ENCODE measurements around the gene AKT1S1.

The AKT1S1 gene

DNA sequence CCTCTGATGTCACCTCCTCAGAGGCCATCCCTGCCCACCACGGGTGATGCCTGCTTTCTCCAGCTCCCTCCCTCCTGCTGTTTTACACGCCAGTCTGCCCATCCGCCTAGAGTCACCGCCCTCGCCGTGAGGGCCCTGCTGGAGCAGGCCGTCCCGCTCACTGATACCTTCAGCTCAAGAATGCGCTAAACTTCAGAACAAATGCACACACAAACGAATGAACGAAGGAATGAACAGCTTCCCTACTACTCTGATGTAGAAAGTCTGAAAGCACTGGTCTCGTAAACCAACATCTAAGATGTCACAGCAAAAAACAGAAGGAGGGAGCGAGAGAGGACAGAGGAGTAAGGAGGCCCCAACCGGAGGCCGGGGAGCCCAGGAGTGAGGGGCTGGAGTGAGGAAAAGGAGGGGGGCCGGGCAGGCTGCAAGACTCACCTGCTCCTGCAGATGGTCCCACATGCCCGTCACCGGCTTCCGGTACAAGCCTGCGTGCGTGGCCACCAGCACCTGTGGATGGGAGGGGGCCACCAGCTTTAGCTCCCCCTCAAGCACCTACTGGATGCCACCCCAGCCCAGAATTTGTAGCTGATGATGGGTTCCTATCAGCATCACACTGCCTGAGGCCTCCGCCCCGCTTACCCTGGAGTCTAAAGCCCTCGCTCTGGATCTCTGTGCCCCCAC lies 13.8 kb downstream of the AKT1S1 start:
- peak; percentile 31; the same call in 1 of the 2 replicates for TF ChIP-seq PATZ1 (tag by site-specific recombination; IDR thresholded peaks at IDR 0.05)
- TF ChIP-seq WT1 (tag by site-specific recombination; IDR thresholded peaks at IDR 0.05), result 0 out of 2 replicates have a peak, but pooled peaks have one; percentile 25
- TF ChIP-seq ZNF184 (tag by site-specific recombination; IDR thresholded peaks at IDR 0.05), result no peak
- TF ChIP-seq, protein P1, sequence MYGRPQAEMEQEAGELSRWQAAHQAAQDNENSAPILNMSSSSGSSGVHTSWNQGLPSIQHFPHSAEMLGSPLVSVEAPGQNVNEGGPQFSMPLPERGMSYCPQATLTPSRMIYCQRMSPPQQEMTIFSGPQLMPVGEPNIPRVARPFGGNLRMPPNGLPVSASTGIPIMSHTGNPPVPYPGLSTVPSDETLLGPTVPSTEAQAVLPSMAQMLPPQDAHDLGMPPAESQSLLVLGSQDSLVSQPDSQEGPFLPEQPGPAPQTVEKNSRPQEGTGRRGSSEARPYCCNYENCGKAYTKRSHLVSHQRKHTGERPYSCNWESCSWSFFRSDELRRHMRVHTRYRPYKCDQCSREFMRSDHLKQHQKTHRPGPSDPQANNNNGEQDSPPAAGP (tag by site-specific recombination; IDR thresholded peaks at IDR 0.05), result 0 out of 2 replicates have a peak, but pooled peaks have one; percentile 24
- TF ChIP-seq ZIC2 (tag by site-specific recombination; IDR thresholded peaks at IDR 0.05), result peak; percentile 76
- TF ChIP-seq ZNF10 (tag by site-specific recombination; IDR thresholded peaks at IDR 0.05), result peak; percentile 59
- no peak for TF ChIP-seq ZNF501 (tag by site-specific recombination; IDR thresholded peaks at IDR 0.05)
- no peak for TF ChIP-seq ZNF175 (tag by site-specific recombination; IDR thresholded peaks at IDR 0.05)
- CTCF ChIA-PET, result interaction anchor here (0.7 to 1.5 kb wide), 5 partner anchors 13 to 182 kb away, joined by 3 to 4 read pairs (median 4); no protein-coding TSS in a partner anchor
- POLR2A ChIA-PET, result interaction anchor here (1.3 to 8.2 kb wide), 3 partner anchors 11 to 66 kb away, joined by 5 to 128 read pairs (median 14); partner anchors contain the start of genes ATF5, NUP62 and PTOV1
- Histone ChIP-seq H3K4me3 (ENCODE audit: low read depth, low read length) (no peak overlapping the region), H3K4me1 (ENCODE audit: control insufficient read depth, insufficient read depth, low read length) (peaks cover 25% of the 10 kb centered on the region), H3K27ac (ENCODE audit: extremely low read depth, low read depth, low read length) (peak overlapping the region; percentile 44), H3K9me3 (ENCODE audit: control insufficient read depth, insufficient read depth, low read depth, low read length) (no peaks in the 10 kb centered on the region), H3K36me3 (ENCODE audit: control insufficient read depth in 2 of 2, insufficient read depth in 1 of 2, low read length in 2 of 2) (peaks cover 21 to 62% of the 10 kb centered on the region in 2 experiments)

GRCh38 chr19:49862391-49863253 lies 14.5 kb downstream of the AKT1S1 start:
- Histone ChIP-seq H3K27ac (ENCODE audit: extremely low read depth, low read depth, low read length) (peak overlapping the region; percentile 44), H3K9me3 (ENCODE audit: control insufficient read depth, insufficient read depth, low read depth, low read length) (no peaks in the 10 kb centered on the region), H3K36me3 (ENCODE audit: control insufficient read depth in 2 of 2, insufficient read depth in 1 of 2, low read length in 2 of 2) (peaks cover 21 to 69% of the 10 kb centered on the region in 2 experiments), H3K4me1 (ENCODE audit: control insufficient read depth, insufficient read depth, low read length) (peaks cover 23% of the 10 kb centered on the region), H3K4me3 (ENCODE audit: low read depth, low read length) (no peak overlapping the region)
- CTCF ChIA-PET, result interaction anchor here (0.6 to 1.5 kb wide), 5 partner anchors 10 to 122 kb away, joined by 3 to 4 read pairs (median 4); no protein-coding TSS in a partner anchor
- POLR2A ChIA-PET, result interaction anchor here (1.3 to 8.2 kb wide), 3 partner anchors 11 to 15 kb away, joined by 4 to 128 read pairs (median 5); partner anchors contain the start of genes AKT1S1, PTOV1 and TBC1D17
- TF ChIP-seq ZXDB (tag by site-specific recombination; IDR thresholded peaks at IDR 0.05) (0 out of 2 replicates have a peak, but pooled peaks have one; percentile 29), ZNF561 (tag by site-specific recombination; IDR thresholded peaks at IDR 0.05; ENCODE audit: borderline replicate concordance) (no peak), ZEB2 (tag by site-specific recombination; IDR thresholded peaks at IDR 0.05) (0 out of 2 replicates have a peak, but pooled peaks have one; percentile 32), ZBTB1 (tag by site-specific recombination; IDR thresholded peaks at IDR 0.05) (no peak), ZIC2 (tag by site-specific recombination; IDR thresholded peaks at IDR 0.05) (no peak), ZNF341 (tag by site-specific recombination; IDR thresholded peaks at IDR 0.05; ENCODE audit: low read depth) (peak; percentile 48), GLIS1 (tag by site-specific recombination; IDR thresholded peaks at IDR 0.05) (0 out of 2 replicates have a peak, but pooled peaks have one; percentile 29), ZFP41 (tag by site-specific recombination; IDR thresholded peaks at IDR 0.05; ENCODE audit: borderline replicate concordance) (no peak), ZBTB8A (tag by site-specific recombination; IDR thresholded peaks at IDR 0.05) (0 out of 2 replicates have a peak, but pooled peaks have one; percentile 26), ZNF302 (tag by site-specific recombination; IDR thresholded peaks at IDR 0.05; ENCODE audit: low read depth) (no peak), ZNF623 (tag by site-specific recombination; IDR thresholded peaks at IDR 0.05) (peak; percentile 100), KLF7 (tag by site-specific recombination; IDR thresholded peaks at IDR 0.05; ENCODE audit: borderline replicate concordance) (no peak), KLF9 (tag by site-specific recombination; IDR thresholded peaks at IDR 0.05; ENCODE audit: low read depth) (0 out of 2 replicates have a peak, but pooled peaks have one; percentile 24)
- TF ChIP-seq, protein P2, sequence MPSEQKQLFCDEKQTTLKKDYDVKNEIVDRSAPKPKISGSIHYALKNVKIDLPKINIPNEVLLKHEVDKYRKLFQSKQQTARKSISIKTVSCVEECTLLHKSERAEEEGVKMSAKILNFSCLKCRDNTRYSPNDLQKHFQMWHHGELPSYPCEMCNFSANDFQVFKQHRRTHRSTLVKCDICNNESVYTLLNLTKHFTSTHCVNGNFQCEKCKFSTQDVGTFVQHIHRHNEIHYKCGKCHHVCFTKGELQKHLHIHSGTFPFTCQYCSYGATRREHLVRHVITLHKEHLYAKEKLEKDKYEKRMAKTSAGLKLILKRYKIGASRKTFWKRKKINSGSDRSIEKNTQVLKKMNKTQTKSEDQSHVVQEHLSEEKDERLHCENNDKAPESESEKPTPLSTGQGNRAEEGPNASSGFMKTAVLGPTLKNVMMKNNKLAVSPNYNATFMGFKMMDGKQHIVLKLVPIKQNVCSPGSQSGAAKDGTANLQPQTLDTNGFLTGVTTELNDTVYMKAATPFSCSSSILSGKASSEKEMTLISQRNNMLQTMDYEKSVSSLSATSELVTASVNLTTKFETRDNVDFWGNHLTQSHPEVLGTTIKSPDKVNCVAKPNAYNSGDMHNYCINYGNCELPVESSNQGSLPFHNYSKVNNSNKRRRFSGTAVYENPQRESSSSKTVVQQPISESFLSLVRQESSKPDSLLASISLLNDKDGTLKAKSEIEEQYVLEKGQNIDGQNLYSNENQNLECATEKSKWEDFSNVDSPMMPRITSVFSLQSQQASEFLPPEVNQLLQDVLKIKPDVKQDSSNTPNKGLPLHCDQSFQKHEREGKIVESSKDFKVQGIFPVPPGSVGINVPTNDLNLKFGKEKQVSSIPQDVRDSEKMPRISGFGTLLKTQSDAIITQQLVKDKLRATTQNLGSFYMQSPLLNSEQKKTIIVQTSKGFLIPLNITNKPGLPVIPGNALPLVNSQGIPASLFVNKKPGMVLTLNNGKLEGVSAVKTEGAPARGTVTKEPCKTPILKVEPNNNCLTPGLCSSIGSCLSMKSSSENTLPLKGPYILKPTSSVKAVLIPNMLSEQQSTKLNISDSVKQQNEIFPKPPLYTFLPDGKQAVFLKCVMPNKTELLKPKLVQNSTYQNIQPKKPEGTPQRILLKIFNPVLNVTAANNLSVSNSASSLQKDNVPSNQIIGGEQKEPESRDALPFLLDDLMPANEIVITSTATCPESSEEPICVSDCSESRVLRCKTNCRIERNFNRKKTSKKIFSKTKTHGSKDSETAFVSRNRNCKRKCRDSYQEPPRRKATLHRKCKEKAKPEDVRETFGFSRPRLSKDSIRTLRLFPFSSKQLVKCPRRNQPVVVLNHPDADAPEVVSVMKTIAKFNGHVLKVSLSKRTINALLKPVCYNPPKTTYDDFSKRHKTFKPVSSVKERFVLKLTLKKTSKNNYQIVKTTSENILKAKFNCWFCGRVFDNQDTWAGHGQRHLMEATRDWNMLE (tag by site-specific recombination; conservative IDR thresholded peaks at IDR 0.05; ENCODE audit: low read depth), result no peak
- TF ChIP-seq, protein P3, sequence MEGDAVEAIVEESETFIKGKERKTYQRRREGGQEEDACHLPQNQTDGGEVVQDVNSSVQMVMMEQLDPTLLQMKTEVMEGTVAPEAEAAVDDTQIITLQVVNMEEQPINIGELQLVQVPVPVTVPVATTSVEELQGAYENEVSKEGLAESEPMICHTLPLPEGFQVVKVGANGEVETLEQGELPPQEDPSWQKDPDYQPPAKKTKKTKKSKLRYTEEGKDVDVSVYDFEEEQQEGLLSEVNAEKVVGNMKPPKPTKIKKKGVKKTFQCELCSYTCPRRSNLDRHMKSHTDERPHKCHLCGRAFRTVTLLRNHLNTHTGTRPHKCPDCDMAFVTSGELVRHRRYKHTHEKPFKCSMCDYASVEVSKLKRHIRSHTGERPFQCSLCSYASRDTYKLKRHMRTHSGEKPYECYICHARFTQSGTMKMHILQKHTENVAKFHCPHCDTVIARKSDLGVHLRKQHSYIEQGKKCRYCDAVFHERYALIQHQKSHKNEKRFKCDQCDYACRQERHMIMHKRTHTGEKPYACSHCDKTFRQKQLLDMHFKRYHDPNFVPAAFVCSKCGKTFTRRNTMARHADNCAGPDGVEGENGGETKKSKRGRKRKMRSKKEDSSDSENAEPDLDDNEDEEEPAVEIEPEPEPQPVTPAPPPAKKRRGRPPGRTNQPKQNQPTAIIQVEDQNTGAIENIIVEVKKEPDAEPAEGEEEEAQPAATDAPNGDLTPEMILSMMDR (tag by site-specific recombination; IDR thresholded peaks at IDR 0.05), result peak; percentile 84
